HG02642 (cell line): ENCODE measurements around the gene RFWD3.

Source experiments
- ATAC-seq: cut with Tn5 transposase; IDR thresholded peaks from one replicate; pipeline ENCODE4 v1.9.1; 2021; ENCODE audit warnings: mild to moderate bottlenecking; ENCODE audit not compliant: unreplicated experiment, poor library complexity

RFWD3 gene

DNA sequence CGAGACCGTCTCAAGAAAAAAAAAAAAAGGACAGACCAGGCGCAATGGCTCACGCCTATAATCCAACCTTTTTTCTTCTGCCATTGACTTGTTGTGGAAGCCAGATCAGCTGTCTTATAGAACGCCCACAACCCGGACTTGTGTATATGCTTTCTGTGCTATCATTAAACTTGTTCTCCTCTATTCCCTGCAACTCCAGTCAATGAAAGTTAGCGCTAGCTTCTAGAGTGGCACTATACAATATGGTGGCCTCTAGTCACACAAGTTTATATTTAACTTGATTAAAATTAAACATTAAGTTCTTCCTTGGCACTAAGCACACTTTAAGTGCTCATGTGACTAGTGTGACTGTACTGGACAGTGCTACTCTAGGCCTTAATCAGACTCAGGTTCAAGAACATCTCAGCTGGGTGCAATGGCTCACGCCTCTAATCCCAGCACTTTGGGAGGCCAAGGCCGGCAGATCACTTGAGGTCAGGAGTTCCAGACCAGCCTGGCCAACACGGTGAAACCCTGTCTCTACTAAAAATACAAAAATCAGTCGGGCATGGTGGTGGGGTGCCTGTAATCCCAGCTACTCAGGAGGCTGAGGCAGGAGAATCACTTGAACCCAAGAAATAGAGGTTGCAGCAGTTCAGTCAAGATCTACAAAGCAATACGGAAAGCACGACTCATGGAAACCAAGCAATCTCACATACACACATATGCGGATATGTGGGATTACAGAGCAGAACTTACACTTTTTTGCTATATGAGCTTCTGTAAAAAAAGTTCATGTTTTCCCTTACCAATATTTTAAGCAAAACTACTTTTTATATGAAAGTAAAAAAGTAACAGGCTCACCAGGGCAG lies 41.0 kb downstream of the RFWD3 start:
- no peak for ATAC-seq

- no peak for ATAC-seq
These were observed 42.8 kb downstream of the RFWD3 start for GRCh38 chr16:74623839-74624235.

GRCh38 chr16:74623214-74623838 lies 43.4 kb downstream of the RFWD3 start:
- ATAC-seq, result no peak

DNA sequence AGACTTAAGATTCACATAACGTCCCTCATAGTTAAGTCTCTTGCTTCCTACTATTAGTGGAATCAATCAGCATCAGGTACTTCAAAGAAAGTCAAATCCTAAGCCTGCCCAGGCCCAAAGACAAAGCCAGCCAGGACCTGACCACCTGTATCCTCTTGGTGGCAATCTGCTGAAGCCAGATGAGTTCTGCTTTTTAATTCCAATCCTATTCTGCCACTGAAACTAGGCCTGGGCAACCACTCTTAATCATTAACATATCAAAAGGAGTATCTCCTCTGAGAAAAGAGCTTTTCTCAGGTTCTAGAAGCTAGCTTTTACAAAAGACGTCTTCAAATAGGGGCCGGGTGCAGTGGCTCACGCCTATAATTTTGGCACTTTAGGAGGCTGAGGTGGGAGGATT lies 44.7 kb downstream of the RFWD3 start:
- no peak for ATAC-seq

- no peak for ATAC-seq
These were observed 49.4 kb downstream of the RFWD3 start for GRCh38 chr16:74617206-74617788.

DNA sequence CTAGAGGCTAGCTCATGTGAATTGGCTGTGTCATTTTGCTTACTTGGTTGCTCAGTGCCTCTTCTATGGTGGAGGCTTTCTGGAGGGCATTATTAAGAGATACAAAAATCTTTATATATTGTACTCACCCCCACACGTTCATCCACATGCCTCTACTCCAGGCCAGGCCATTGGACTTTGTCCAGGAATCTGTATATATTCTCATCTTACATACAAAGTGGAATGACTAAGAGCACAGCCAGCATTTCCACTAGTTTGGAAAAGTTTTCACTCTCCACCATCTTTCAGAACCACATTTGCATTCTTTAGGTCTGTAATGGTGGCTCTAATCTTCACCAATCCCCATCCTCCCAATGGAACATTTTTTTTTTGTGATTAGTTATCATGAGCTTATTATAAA lies 55.0 kb downstream of the RFWD3 start:
- ATAC-seq, result no peak

DNA sequence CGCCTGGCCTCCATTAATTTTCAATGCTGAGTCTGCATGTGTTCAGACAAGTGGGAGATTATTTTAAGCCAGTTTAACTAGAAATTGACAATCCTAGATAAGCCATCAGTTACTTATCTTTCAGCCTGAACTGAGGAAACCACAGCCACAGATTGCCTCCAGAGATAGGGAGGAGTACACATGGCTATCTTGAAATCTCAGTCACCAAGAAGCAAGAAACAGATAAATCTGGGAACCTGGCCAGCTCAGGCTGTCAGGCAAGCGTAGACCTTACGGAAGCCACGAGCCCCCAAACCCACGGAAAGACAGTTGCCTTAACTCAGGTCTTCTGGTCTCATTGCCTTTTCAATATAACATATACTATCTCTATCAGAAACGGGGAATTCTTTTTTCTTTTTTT lies 57.7 kb downstream of the RFWD3 start:
- ATAC-seq, result no peak

- no peak for ATAC-seq
These were observed 58.3 kb downstream of the RFWD3 start for GRCh38 chr16:74608381-74608780.

DNA sequence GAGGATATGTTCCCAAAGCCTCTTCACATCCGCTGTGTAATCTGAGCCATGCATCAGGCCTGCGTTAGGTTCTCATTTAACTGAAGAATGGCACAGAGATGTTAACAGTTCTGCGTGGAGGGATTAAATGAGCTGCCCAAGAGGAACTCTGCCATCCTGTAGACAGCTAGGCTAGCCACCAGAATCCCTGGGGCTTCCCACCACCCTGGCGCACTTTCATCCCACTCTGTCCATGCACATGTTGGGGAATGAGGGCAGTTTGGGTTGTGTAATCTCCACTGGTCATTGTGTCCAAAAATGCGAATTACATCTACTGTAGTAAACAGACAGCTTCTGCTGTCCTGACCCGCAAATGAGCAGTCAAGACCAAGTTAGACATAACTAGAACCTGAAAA lies 58.7 kb downstream of the RFWD3 start:
- ATAC-seq, result no peak

DNA sequence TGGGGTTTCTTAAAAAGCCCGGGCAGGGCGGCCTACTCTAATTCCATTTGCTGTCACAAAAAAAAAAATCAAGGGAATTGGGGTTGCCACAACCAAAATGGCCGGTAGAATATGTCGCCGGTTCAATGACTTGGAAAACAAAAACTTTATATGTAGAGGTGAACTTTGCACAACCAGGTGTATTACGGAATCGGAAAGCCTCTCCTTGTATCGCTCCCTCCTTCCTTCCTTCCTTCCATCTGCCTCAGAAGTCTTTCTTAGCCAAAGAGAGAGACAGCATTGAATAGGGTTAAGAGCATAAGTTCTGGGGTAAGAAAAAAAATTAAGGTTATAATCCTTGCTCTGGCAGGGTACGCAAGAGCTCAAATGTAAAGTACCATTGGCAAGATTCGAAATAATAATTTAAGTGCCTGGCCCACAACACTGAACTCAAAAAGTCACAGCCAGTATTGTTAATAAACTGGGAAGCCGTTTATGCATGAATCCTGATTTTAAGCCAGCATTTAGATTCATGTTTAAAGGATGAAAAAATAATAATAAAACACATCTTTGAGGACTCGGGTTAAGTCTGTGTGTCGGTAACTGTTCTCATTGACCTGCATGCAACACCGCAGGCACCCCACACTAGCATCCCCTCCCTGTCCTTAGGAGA lies 59.2 kb downstream of the RFWD3 start:
- ATAC-seq, result no peak

- ATAC-seq, result peak; percentile 98
These were observed 60.0 kb downstream of the RFWD3 start, which contains the start of gene GLG1 for GRCh38 chr16:74606521-74607309. Gene GLG1, minus strand, starts transcription at chr16:74607114. Its CDS starts 20 bp downstream, at chr16:74607094.

DNA sequence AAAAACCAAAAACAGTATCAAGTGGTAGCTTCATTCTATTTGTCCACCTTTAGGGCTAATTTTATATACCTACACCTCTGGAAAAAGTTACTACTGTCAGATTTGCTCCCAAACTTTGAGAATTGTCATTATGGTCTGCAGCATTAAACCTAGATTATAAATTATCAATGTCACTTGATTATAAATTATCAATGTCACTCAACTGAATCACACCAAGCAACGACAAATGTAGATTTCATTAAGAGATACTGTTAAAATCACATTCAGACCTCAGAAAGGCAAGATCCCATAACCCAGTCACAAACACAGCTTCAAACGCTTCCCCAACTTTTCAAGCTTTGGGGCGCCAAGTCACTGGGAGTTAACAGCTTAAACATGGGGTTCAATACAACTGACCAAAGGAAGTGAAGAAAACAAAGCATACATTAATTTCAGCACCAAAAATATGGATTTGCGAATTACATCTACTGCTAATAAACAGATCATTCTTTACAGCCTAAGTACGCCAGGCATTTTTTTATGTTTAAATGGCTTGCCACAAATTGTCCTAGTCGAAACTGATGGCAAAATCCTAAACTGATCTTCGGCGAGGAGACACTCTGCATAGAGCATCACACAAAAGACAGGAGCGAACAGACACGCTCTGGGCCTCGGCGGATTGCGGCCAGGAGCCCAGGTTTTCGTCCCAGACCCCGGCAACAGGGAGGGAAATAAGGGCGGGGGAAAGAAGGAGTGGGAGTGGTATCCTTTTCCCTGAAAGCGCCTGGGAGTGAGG lies 60.7 kb downstream of the RFWD3 start:
- no peak for ATAC-seq

GRCh38 chr16:74605332-74605731 lies 61.3 kb downstream of the RFWD3 start:
- ATAC-seq, result no peak

- no peak for ATAC-seq
These were observed 62.8 kb downstream of the RFWD3 start for GRCh38 chr16:74603848-74604247.

DNA sequence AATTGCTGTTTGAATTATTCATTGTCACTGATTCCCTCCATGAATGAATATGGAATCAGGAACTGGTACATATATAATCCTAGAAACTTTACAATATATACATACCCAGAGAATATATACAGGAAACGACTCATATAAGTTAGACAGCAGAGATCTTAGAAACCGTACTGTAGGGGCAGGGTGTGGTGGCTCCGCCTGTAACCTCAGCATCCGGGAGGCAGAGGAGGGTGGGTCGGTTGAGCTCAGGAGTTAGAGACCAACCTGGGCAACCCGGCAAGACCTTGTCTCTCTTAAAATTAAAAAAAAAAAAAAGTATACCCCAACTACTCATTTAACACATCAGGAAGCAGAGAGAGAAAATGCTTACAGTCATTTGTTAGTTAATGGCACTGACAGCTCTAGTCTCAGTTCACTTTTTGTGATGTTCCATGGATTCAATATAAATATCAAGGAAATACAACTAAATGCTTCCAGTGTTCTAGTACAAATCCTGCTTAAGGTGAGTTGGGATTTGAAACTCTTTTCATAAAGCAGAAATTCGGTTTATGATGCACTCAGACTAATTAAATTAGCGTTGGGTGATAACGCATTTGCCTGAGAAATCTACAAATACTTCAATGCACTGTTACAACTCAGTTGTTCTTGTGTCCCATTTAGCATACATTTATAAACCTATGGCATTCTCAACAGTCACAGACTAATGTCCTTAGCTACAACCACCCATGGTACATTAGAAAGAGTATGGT lies 65.4 kb downstream of the RFWD3 start:
- no peak for ATAC-seq

GRCh38 chr16:74596586-74596985 lies 70.1 kb downstream of the RFWD3 start:
- no peak for ATAC-seq

GRCh38 chr16:74592847-74593246 lies 73.8 kb downstream of the RFWD3 start:
- no peak for ATAC-seq

GRCh38 chr16:74591876-74592650 lies 74.6 kb downstream of the RFWD3 start:
- ATAC-seq, result no peak
